SH-SY5Y (cell line): ENCODE data around the gene ZC3HAV1.

Experiments used
- GATA2 ChIP-seq: IDR thresholded peaks from 2 replicates; pipeline ENCODE4 v1.6.1; 2011; ENCODE audit warnings: mild to moderate bottlenecking, low read depth, low read length
- GATA3 ChIP-seq: IDR thresholded peaks from 2 replicates; pipeline ENCODE4 v1.6.1; 2011; ENCODE audit warnings: low read depth, mild to moderate bottlenecking, low read length, moderate library complexity

- no peak for TF ChIP-seq GATA2
- TF ChIP-seq GATA3 = no peak
Measured at GRCh38 chr7:139046143-139046542, 63.4 kb downstream of the ZC3HAV1 start.
